Caco-2 (cell line): ENCODE data around the gene PCDHGB3. TPM values are rescaled to one million over a fixed set of nuclear protein-coding genes. Genes with fewer than 3 reads are reported as not detected.
"Not testable (repeated sequence)": the region's sequence is repeated elsewhere in the genome, so short reads cannot be mapped to it uniquely, and the experiment has no call there.

ENCODE experiments used
- BruUV-seq: library from RNA; stranded (reverse); fragments of 400-500 nt; replicated peaks from 2 replicates; lab custom pipeline; 2021; lab: Mats Ljungman, UMichigan
- CTCF ChIA-PET: fragments of 300-600 bp; sonication (Branson Sonifier 250); formaldehyde crosslinking; loops from one replicate; lab custom pipeline; 2022; ENCODE audit warnings: antibody characterized with exemption; lab: Charles Lee
- POLR2A ChIA-PET: fragments of 300-600 bp; sonication (Branson Sonifier 250); formaldehyde crosslinking; loops from one replicate; lab custom pipeline; 2022; ENCODE audit warnings: antibody characterized with exemption; lab: Charles Lee
- DNase-seq, 2 experiments: peaks; one replicate each; pipeline versions ENCODE4 v3.0.0 to v3.0.0-alpha.2; 2020 to 2022
- H3K27me3 ChIP-seq: replicated peaks from 2 replicates; pipeline ENCODE4 v1.6.0; 2011; ENCODE audit warnings: low read length; ENCODE audit not compliant: control insufficient read depth, insufficient read depth
- H3K36me3 ChIP-seq: 2 replicates; pipeline ENCODE4 v1.5.1; 2011; ENCODE audit warnings: low read length; ENCODE audit not compliant: control insufficient read depth, insufficient read depth
- H3K4me1 ChIP-seq: fragments of 250-450 bp; sonication (Bioruptor Pico); 2 replicates; pipeline ENCODE4 v1.5.1; 2020; ENCODE audit warnings: mild to moderate bottlenecking
- H3K4me3 ChIP-seq: 2 replicates; pipeline ENCODE4 v1.5.1; 2011; ENCODE audit warnings: low read depth, mild to moderate bottlenecking, control low read depth, low read length
- H3K9me3 ChIP-seq: fragments of 250-450 bp; sonication (Bioruptor Pico); 2 replicates; pipeline ENCODE4 v1.5.1; 2020; ENCODE audit warnings: mild to moderate bottlenecking, moderate library complexity
- H3K27ac Mint-ChIP-seq: one replicate; pipeline ENCODE4 v1.8.0; 2022; ENCODE audit warnings: mixed read lengths; ENCODE audit not compliant: unreplicated experiment
- H3K27me3 Mint-ChIP-seq: one replicate; pipeline ENCODE4 v1.8.0; 2022; ENCODE audit warnings: mixed read lengths; ENCODE audit not compliant: insufficient read depth, unreplicated experiment
- H3K36me3 Mint-ChIP-seq: one replicate; pipeline ENCODE4 v1.8.0; 2022; ENCODE audit warnings: mild to moderate bottlenecking, mixed read lengths; ENCODE audit not compliant: insufficient read depth, unreplicated experiment
- H3K4me1 Mint-ChIP-seq: one replicate; pipeline ENCODE4 v1.8.0; 2022; ENCODE audit warnings: low read depth, mixed read lengths; ENCODE audit not compliant: unreplicated experiment
- H3K4me3 Mint-ChIP-seq: one replicate; pipeline ENCODE4 v1.8.0; 2022; ENCODE audit warnings: mild to moderate bottlenecking, moderate library complexity, mixed read lengths; ENCODE audit not compliant: unreplicated experiment
- H3K9me3 Mint-ChIP-seq: one replicate; pipeline ENCODE4 v1.8.0; 2022; ENCODE audit warnings: mixed read lengths; ENCODE audit not compliant: unreplicated experiment
- CTCF ChIP-seq, 2 experiments: fragments of 200-600 bp in 1 of 2; IDR thresholded peaks; 1 replicate in 1 of 2; 2 replicates in 1 of 2; pipeline versions ENCODE4 v1.5.1 to v1.8.0; 2011 to 2022; ENCODE audit warnings: antibody characterized with exemption in 1 of 2, control low read depth in 1 of 2, inconsistent platforms in 1 of 2, low read depth in 1 of 2, low read length in 1 of 2, mild to moderate bottlenecking in 1 of 2, moderate library complexity in 1 of 2; ENCODE audit not compliant: insufficient read depth in 1 of 2, severe bottlenecking in 1 of 2, unreplicated experiment in 1 of 2
- intact Hi-C: fragments of 100-400 bp; cut with micrococcal nuclease; formaldehyde crosslinking; loops from one replicate; pipeline ENCODE4 v1.10.0; 2022; ENCODE audit not compliant: unreplicated experiment
- total RNA-seq: library from RNA; stranded (reverse); gene quantifications from 2 replicates; pipeline ENCODE4 v1.2.3, GENCODE V29; 2022

PCDHGB3 gene
- total RNA-seq, 1 experiment from 2014 or later = 0.54 TPM

DNA sequence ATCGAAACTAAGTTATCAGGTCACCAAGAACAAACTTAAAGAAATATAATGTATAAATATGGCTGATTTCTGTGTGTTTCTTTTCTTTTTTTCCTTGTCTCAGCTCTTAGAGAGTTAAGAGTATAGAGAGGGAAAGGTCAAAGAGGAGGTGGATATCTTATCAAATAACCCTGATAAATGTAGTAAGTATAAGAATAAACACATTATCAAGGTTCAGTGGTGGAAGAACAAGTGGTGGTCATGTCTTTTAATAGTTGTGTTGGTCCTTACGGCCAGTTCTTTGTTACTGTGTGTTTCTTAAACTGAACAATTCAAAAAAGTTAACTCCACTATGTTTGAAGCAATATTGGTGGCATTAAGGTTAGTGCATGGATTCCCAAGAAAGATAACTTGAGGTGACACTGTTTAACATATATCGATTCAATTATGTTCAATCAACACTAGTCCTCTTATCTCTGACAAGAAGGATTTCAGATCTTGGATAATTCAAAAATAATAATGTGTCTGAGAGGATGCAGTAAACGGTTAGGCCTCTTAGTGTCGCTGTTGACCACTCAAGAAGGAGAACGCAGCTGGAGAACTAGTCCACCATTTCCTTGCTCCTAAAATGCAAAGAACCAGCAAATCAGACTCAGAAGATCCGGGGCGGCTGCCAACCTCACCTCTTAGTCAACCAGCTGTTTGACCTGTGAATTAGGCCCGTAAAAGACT, 26.6 kb upstream of the PCDHGB3 start, which contains the start of gene PCDHGA3:
TSS of gene PCDHGA3 (plus strand) at position 588 of the 711 bp plus-strand sequence. CDS start 205 bp downstream, outside the sequence.
- POLR2A ChIA-PET = no interaction called here
- Histone ChIP-seq H3K9me3 (no peaks in the 10 kb centered on the region; the same call in 1 of the 2 replicates), H3K4me1 (no peaks in the 10 kb centered on the region), H3K4me3 (no peak within 1 kb of the TSS), H3K36me3 (no peaks in the 10 kb centered on the region), H3K27me3 (no peaks in the 10 kb centered on the region)
- DNase-seq = no peak
- Mint-ChIP-seq H3K36me3 (no peaks in the 10 kb centered on the region), H3K27ac (no peak within 1 kb of the TSS), H3K4me3 (no peak within 1 kb of the TSS), H3K27me3 (no peaks in the 10 kb centered on the region), H3K4me1 (no peaks in the 10 kb centered on the region), H3K9me3 (peaks cover 13% of the 10 kb centered on the region)
- CTCF ChIA-PET = interaction anchor here (1.3 to 1.5 kb wide), 2 partner anchors 23 to 221 kb away, joined by 3 to 5 read pairs; partner anchors contain the start of gene TAF7
- intact Hi-C loops = no loop called here
- TF ChIP-seq CTCF (IDR thresholded peaks at IDR 0.05; ENCODE audit: insufficient read depth in 1 of 2, low read depth in 1 of 2, low read length in 1 of 2, severe bottlenecking in 1 of 2, unreplicated experiment in 1 of 2) = no peak
- no TSS peak for BruUV-seq

DNA sequence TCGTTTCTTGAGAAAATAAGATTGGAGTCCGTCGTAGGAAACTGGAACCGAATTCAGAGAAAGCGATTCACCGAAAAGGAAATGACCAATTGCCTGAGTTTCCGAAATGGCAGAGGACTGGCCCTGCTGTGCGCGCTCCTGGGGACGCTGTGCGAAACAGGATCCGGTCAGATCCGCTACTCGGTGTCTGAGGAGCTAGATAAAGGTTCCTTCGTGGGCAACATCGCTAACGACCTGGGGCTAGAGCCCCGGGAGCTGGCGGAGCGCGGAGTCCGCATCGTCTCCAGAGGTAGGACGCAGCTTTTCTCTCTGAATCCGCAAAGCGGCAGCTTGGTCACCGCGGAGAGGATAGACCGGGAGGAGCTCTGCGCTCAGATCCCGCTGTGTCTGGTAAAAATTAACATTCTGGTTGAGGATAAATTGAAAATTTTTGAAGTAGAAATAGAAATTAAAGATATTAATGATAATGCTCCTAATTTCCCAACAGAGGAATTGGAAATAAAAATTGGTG, 26.0 kb upstream of the PCDHGB3 start:
- Histone ChIP-seq H3K4me1 (no peaks in the 10 kb centered on the region), H3K36me3 (no peaks in the 10 kb centered on the region), H3K4me3 (no peak overlapping the region), H3K9me3 (no peaks in the 10 kb centered on the region; the same call in 1 of the 2 replicates), H3K27me3 (no peaks in the 10 kb centered on the region)
- intact Hi-C loops = no loop called here
- H3K9me3 Mint-ChIP-seq = peaks cover 9% of the 10 kb centered on the region
- ChIA-PET POLR2A (no interaction called here), CTCF (interaction anchor here (1.3 to 1.5 kb wide), 2 partner anchors 23 to 220 kb away, joined by 3 to 5 read pairs; partner anchors contain the start of gene TAF7)
- no peaks in the 10 kb centered on the region for H3K36me3 Mint-ChIP-seq
- no peak for DNase-seq
- H3K27me3 Mint-ChIP-seq = no peaks in the 10 kb centered on the region
- H3K4me1 Mint-ChIP-seq = no peaks in the 10 kb centered on the region
- no peak overlapping the region for H3K4me3 Mint-ChIP-seq
- BruUV-seq = no TSS peak
- no peak for TF ChIP-seq CTCF (IDR thresholded peaks at IDR 0.05; ENCODE audit: insufficient read depth in 1 of 2, low read depth in 1 of 2, low read length in 1 of 2, severe bottlenecking in 1 of 2, unreplicated experiment in 1 of 2)
- H3K27ac Mint-ChIP-seq = no peak overlapping the region

DNA sequence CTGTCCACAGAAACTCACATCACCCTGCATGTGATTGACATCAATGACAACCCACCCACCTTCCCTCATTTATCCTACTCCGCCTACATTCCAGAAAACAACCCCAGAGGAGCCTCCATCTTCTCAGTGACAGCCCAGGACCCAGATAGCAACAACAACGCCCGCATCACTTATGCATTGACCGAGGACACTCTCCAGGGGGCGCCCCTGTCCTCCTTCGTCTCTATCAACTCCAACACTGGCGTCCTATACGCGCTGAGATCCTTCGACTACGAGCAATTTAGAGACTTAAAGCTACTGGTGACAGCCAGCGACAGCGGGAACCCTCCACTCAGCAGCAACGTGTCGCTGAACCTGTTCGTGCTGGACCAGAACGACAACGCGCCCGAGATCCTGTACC, 24.7 kb upstream of the PCDHGB3 start:
- Mint-ChIP-seq H3K9me3 (peaks cover 9% of the 10 kb centered on the region), H3K4me1 (no peaks in the 10 kb centered on the region), H3K27ac (no peak overlapping the region), H3K4me3 (no peak overlapping the region), H3K27me3 (no peaks in the 10 kb centered on the region), H3K36me3 (peaks cover 4% of the 10 kb centered on the region)
- Histone ChIP-seq H3K27me3 (no peaks in the 10 kb centered on the region), H3K4me3 (no peak overlapping the region), H3K36me3 (no peaks in the 10 kb centered on the region), H3K9me3 (no peaks in the 10 kb centered on the region; the same call in 1 of the 2 replicates), H3K4me1 (no peaks in the 10 kb centered on the region)
- TF ChIP-seq CTCF (IDR thresholded peaks at IDR 0.05; ENCODE audit: insufficient read depth in 1 of 2, low read depth in 1 of 2, low read length in 1 of 2, severe bottlenecking in 1 of 2, unreplicated experiment in 1 of 2) = no peak
- intact Hi-C loops = no loop called here
- no TSS peak for BruUV-seq
- ChIA-PET POLR2A (no interaction called here), CTCF (no interaction called here)
- no peak for DNase-seq

DNA sequence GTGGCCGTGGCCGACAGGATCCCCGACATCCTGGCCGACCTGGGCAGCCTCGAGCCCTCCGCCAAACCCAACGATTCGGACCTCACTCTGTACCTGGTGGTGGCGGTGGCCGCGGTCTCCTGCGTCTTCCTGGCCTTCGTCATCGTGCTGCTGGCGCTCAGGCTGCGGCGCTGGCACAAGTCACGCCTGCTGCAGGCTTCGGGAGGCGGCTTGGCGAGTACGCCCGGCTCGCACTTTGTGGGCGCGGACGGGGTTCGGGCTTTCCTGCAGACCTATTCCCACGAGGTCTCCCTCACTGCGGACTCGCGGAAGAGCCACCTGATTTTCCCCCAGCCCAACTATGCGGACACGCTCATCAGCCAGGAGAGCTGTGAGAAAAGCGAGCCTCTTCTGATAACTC, 24.0 kb upstream of the PCDHGB3 start:
- H3K9me3 ChIP-seq, H3K4me1 Mint-ChIP-seq, H3K36me3 Mint-ChIP-seq, CTCF ChIA-PET, POLR2A ChIA-PET, H3K27ac Mint-ChIP-seq, H3K27me3 ChIP-seq, H3K4me1 ChIP-seq, H3K36me3 ChIP-seq, H3K9me3 Mint-ChIP-seq, BruUV-seq, H3K4me3 ChIP-seq, DNase-seq, H3K4me3 Mint-ChIP-seq, intact Hi-C loops, H3K27me3 Mint-ChIP-seq: not testable (repeated sequence)
